ENCODE data around the gene NAV1. TPM values are rescaled to one million over a fixed set of nuclear protein-coding genes. Genes with fewer than 3 reads are reported as not detected.

The NAV1 gene
- total and polyA plus RNA-seq, 9 of the 15 experiments (the other 6 are each of a cell fraction or from before 2014, with no cell fraction given) = 0.91 to 16.8 (median 3.2) TPM

DNA sequence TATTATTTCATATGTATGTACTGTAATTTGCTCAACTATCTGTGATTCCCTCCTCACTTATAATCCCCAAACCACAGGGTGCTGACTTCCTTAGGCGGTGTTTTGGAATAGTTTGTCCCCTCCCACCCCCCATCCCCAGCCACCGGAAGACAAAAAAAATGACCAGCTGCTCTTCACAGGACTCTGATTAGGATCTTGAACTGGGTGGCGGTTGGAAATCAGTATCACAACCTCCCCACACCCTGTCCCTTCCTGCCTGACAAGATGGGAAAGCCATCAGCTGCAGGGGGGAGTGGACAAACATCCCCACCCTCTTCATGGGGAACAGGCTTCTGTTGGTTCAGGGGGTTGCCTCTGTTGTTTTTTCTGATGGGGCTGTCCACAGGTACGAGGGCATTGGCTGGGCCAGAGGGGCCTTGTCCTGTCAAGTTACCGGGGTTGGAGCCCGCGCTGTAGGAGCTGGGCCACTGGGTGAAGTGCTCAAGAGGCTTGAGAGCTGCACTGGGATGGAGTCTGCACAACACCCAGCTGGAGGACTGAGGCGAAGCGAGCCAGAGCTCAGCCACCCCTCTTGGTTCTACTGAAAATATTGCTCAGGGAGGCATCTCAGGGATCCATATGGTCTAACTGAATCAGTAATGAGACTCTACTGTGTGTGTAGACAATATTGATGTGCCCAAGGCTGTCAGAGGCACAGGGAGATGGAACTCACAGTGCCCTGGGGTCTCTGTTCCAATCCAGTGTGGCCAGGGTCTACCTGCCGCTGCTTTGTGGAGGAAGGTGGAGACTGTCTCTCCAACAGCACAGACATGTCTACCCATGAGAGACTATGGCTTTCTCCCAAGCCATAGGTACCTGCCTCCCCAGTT, 28.2 kb downstream of the NAV1 start:
- ChIA-PET POLR2A (interaction anchor here (0.7 to 1.3 kb wide), 8 partner anchors 8 to 192 kb away, joined by 3 to 5 read pairs (median 3); no protein-coding TSS in a partner anchor), CTCF (ENCODE audit: low intra/inter-chr PET ratio) (no interaction called here)
- H3K4me2 ChIP-seq (ENCODE audit: insufficient read depth, low read length) = peak overlapping the region; percentile 70
- H3K4me3 ChIP-seq = no peak overlapping the region
- FAIRE-seq = peak; percentile 94
- 12% methylated on average over 10 of the region's 10 CpGs for WGBS (ENCODE audit: insufficient coverage, low coverage, missing lambda C conversion rate)
- H3K9me3 ChIP-seq (replicated peaks; ENCODE audit: control insufficient read depth, insufficient read depth, low read depth, low read length) = no peaks in the 10 kb centered on the region
- H3K36me3 ChIP-seq (ENCODE audit: control insufficient read depth, insufficient read depth, low read length) = no peaks in the 10 kb centered on the region
- peak overlapping the region; percentile 66 to 69 for H3K9ac ChIP-seq (ENCODE audit: insufficient read depth in 1 of 2, low read depth in 2 of 2, low read length in 2 of 2)
- peak overlapping the region; percentile 71 for H2AFZ ChIP-seq (ENCODE audit: low read depth, low read length)
- peak overlapping the region; percentile 81 for H3K27ac ChIP-seq (ENCODE audit: extremely low read depth, low read depth, low read length)
- no peaks in the 10 kb centered on the region for H3K27me3 ChIP-seq (ENCODE audit: control insufficient read depth in 2 of 2, insufficient read depth in 2 of 2, low read length in 2 of 2)
- intact Hi-C loops (cut with micrococcal nuclease) = loop anchor here (1.0 to 2.0 kb wide), 2 partner anchors 11 to 16 kb away; no protein-coding TSS in a partner anchor
- BruUV-seq (replicated peaks) = no TSS peak
- peaks cover 4% of the 10 kb centered on the region for H3K9me1 ChIP-seq (ENCODE audit: control insufficient read depth, insufficient read depth, low read length)
- ATAC-seq = peak; percentile 83
- no peaks in the 10 kb centered on the region; the same call in 2 of the 3 replicates for H3K79me2 ChIP-seq (ENCODE audit: control insufficient read depth, insufficient read depth, low read length)
- in situ Hi-C loops (cut with MboI) = no loop called here
- H3K4me1 ChIP-seq (replicated peaks in 1 of 2; ENCODE audit: control insufficient read depth in 2 of 2, insufficient read depth in 2 of 2, low read length in 2 of 2) = peaks cover 54 to 72% of the 10 kb centered on the region in 2 experiments
- H4K20me1 ChIP-seq (replicated peaks; ENCODE audit: control insufficient read depth, insufficient read depth, low read length) = no peaks in the 10 kb centered on the region
- peak; percentile 87 to 96 (median 92) for DNase-seq (ENCODE audit: extremely low read depth in 1 of 4, low spot score in 3 of 4)
- TF ChIP-seq, protein P1, sequence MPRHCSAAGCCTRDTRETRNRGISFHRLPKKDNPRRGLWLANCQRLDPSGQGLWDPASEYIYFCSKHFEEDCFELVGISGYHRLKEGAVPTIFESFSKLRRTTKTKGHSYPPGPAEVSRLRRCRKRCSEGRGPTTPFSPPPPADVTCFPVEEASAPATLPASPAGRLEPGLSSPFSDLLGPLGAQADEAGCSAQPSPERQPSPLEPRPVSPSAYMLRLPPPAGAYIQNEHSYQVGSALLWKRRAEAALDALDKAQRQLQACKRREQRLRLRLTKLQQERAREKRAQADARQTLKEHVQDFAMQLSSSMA (CRISPR knock-in tag; IDR thresholded peaks at IDR 0.05) = peak; percentile 51; the same call in 1 of the 2 replicates
- TF ChIP-seq, protein P2, sequence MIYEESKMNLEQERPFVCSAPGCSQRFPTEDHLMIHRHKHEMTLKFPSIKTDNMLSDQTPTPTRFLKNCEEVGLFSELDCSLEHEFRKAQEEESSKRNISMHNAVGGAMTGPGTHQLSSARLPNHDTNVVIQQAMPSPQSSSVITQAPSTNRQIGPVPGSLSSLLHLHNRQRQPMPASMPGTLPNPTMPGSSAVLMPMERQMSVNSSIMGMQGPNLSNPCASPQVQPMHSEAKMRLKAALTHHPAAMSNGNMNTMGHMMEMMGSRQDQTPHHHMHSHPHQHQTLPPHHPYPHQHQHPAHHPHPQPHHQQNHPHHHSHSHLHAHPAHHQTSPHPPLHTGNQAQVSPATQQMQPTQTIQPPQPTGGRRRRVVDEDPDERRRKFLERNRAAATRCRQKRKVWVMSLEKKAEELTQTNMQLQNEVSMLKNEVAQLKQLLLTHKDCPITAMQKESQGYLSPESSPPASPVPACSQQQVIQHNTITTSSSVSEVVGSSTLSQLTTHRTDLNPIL (CRISPR knock-in tag; IDR thresholded peaks at IDR 0.05) = peak; percentile 80; the same call in 1 of the 2 replicates
- peak; percentile 79 for TF ChIP-seq BRD9 (IDR thresholded peaks at IDR 0.05; ENCODE audit: low read depth, partially characterized antibody)
- peak; percentile 57; the same call in 1 of the 2 replicates for TF ChIP-seq BHLHE40 (IDR thresholded peaks at IDR 0.05; ENCODE audit: low read length)
- TF ChIP-seq PHTF2 (CRISPR knock-in tag; IDR thresholded peaks at IDR 0.05) = 0 out of 2 replicates have a peak, but pooled peaks have one; percentile 30
- TF ChIP-seq ZNF384 (IDR thresholded peaks at IDR 0.05; ENCODE audit: low read depth, low read length) = peak; percentile 97
- TF ChIP-seq KLF16 (IDR thresholded peaks at IDR 0.05) = peak; percentile 92
- TF ChIP-seq RBBP5 (IDR thresholded peaks at IDR 0.05; ENCODE audit: borderline replicate concordance, insufficient read depth, low read length, poor library complexity, severe bottlenecking) = no peak
- TF ChIP-seq PRMT5 (CRISPR knock-in tag; IDR thresholded peaks at IDR 0.05) = no peak
- TF ChIP-seq, protein P3, sequence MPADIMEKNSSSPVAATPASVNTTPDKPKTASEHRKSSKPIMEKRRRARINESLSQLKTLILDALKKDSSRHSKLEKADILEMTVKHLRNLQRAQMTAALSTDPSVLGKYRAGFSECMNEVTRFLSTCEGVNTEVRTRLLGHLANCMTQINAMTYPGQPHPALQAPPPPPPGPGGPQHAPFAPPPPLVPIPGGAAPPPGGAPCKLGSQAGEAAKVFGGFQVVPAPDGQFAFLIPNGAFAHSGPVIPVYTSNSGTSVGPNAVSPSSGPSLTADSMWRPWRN (IDR thresholded peaks at IDR 0.05; ENCODE audit: low read depth) = peak; percentile 48; the same call in 1 of the 2 replicates
- TF ChIP-seq, protein P4, sequence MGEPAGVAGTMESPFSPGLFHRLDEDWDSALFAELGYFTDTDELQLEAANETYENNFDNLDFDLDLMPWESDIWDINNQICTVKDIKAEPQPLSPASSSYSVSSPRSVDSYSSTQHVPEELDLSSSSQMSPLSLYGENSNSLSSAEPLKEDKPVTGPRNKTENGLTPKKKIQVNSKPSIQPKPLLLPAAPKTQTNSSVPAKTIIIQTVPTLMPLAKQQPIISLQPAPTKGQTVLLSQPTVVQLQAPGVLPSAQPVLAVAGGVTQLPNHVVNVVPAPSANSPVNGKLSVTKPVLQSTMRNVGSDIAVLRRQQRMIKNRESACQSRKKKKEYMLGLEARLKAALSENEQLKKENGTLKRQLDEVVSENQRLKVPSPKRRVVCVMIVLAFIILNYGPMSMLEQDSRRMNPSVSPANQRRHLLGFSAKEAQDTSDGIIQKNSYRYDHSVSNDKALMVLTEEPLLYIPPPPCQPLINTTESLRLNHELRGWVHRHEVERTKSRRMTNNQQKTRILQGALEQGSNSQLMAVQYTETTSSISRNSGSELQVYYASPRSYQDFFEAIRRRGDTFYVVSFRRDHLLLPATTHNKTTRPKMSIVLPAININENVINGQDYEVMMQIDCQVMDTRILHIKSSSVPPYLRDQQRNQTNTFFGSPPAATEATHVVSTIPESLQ (CRISPR knock-in tag; IDR thresholded peaks at IDR 0.05) = no peak
- TF ChIP-seq, protein P5, sequence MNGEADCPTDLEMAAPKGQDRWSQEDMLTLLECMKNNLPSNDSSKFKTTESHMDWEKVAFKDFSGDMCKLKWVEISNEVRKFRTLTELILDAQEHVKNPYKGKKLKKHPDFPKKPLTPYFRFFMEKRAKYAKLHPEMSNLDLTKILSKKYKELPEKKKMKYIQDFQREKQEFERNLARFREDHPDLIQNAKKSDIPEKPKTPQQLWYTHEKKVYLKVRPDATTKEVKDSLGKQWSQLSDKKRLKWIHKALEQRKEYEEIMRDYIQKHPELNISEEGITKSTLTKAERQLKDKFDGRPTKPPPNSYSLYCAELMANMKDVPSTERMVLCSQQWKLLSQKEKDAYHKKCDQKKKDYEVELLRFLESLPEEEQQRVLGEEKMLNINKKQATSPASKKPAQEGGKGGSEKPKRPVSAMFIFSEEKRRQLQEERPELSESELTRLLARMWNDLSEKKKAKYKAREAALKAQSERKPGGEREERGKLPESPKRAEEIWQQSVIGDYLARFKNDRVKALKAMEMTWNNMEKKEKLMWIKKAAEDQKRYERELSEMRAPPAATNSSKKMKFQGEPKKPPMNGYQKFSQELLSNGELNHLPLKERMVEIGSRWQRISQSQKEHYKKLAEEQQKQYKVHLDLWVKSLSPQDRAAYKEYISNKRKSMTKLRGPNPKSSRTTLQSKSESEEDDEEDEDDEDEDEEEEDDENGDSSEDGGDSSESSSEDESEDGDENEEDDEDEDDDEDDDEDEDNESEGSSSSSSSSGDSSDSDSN (IDR thresholded peaks at IDR 0.05; ENCODE audit: borderline replicate concordance in 1 of 2, low read depth in 2 of 2, low read length in 2 of 2) = peak in 1 of 2 experiments; percentile 73; a peak in 1 of 4 replicates
- TF ChIP-seq ZNF239 (CRISPR knock-in tag; IDR thresholded peaks at IDR 0.05) = peak; percentile 71; the same call in 1 of the 2 replicates

Measured in K562 (cell line).